Measurements from ENCODE around the gene ABHD17A. TPM values are rescaled to one million over a fixed set of nuclear protein-coding genes. Genes with fewer than 3 reads are reported as not detected.

Gene ABHD17A
- 27.0 and 37.1 TPM in 2 replicates for total RNA-seq (2014; rRNA removed; shearing (Covaris generic))
- polyA plus RNA-seq (2014; cell fraction: nucleus; rRNA removed) = 122 and 149 TPM in 2 replicates

GRCh38 chr19:1885398-1886119 is at the start of gene ABHD17A:
Gene ABHD17A (minus strand): TSS chr19:1885496. CDS start chr19:1881566, 3,930 bp downstream.
- DNase-seq (ENCODE audit: extremely low read depth, low read depth) = peak; percentile 84

- no peak for DNase-seq (ENCODE audit: extremely low read depth, low read depth)
These were observed 48.6 kb upstream of the ABHD17A start for GRCh38 chr19:1933942-1934341.

GRCh38 chr19:1933244-1933643 is 47.9 kb upstream of the ABHD17A start:
- no peak for DNase-seq (ENCODE audit: extremely low read depth, low read depth)

- no peak for DNase-seq (ENCODE audit: extremely low read depth, low read depth)
These were observed 47.1 kb upstream of the ABHD17A start for GRCh38 chr19:1932395-1932794.

GRCh38 chr19:1931445-1931844 is 46.1 kb upstream of the ABHD17A start:
- no peak for DNase-seq (ENCODE audit: extremely low read depth, low read depth)

- DNase-seq (ENCODE audit: extremely low read depth, low read depth) = peak; percentile 51
These were observed 43.9 kb upstream of the ABHD17A start for GRCh38 chr19:1929021-1929742.

- DNase-seq (ENCODE audit: extremely low read depth, low read depth) = no peak
These were observed 40.2 kb upstream of the ABHD17A start for GRCh38 chr19:1925544-1925943.

- no peak for DNase-seq (ENCODE audit: extremely low read depth, low read depth)
These were observed 39.1 kb upstream of the ABHD17A start for GRCh38 chr19:1924320-1924961.

- DNase-seq (ENCODE audit: extremely low read depth, low read depth) = no peak
These were observed 38.0 kb upstream of the ABHD17A start for GRCh38 chr19:1923319-1923718.

- no peak for DNase-seq (ENCODE audit: extremely low read depth, low read depth)
These were observed 37.5 kb upstream of the ABHD17A start for GRCh38 chr19:1922803-1923202.

- no peak for DNase-seq (ENCODE audit: extremely low read depth, low read depth)
These were observed 36.5 kb upstream of the ABHD17A start for GRCh38 chr19:1921825-1922224.

- DNase-seq (ENCODE audit: extremely low read depth, low read depth) = no peak
These were observed 36.0 kb upstream of the ABHD17A start for GRCh38 chr19:1921326-1921725.

- DNase-seq (ENCODE audit: extremely low read depth, low read depth) = no peak
These were observed 35.3 kb upstream of the ABHD17A start for GRCh38 chr19:1920644-1921043.

GRCh38 chr19:1918975-1919374 is 33.7 kb upstream of the ABHD17A start:
- no peak for DNase-seq (ENCODE audit: extremely low read depth, low read depth)

- no peak for DNase-seq (ENCODE audit: extremely low read depth, low read depth)
These were observed 32.6 kb upstream of the ABHD17A start for GRCh38 chr19:1917926-1918325.

GRCh38 chr19:1917146-1917545 is 31.9 kb upstream of the ABHD17A start:
- DNase-seq (ENCODE audit: extremely low read depth, low read depth) = no peak

- DNase-seq (ENCODE audit: extremely low read depth, low read depth) = no peak
These were observed 29.6 kb upstream of the ABHD17A start for GRCh38 chr19:1914826-1915341.

- DNase-seq (ENCODE audit: extremely low read depth, low read depth) = no peak
These were observed 28.7 kb upstream of the ABHD17A start for GRCh38 chr19:1913781-1914577.

GRCh38 chr19:1912760-1913505 is 27.6 kb upstream of the ABHD17A start:
- no peak for DNase-seq (ENCODE audit: extremely low read depth, low read depth)

GRCh38 chr19:1911995-1912394 is 26.7 kb upstream of the ABHD17A start:
- DNase-seq (ENCODE audit: extremely low read depth, low read depth) = no peak

All from NCI-H460 (cell line).